Measurements from ENCODE around the gene UTP4. TPM values are rescaled to one million over a fixed set of nuclear protein-coding genes. Genes with fewer than 3 reads are reported as not detected.
"Not testable (repeated sequence)": the region's sequence is repeated elsewhere in the genome, so short reads cannot be mapped to it uniquely, and the experiment has no call there.

Gene UTP4
- total RNA-seq, 1 donor from 2014 or later, result 117 TPM

- Mint-ChIP-seq H3K4me3 (no peak overlapping the region), H3K36me3 (ENCODE audit: low read depth) (peaks cover 46% of the 10 kb centered on the region), H3K9me3 (no peaks in the 10 kb centered on the region), H3K27me3 (ENCODE audit: insufficient read depth) (no peaks in the 10 kb centered on the region), H3K27ac (no peak overlapping the region), H3K4me1 (ENCODE audit: low read depth) (no peaks in the 10 kb centered on the region)
- DNase-seq (ENCODE audit: low spot score), result no peak
- intact Hi-C loops (cut with micrococcal nuclease), result no loop called here
Measured at GRCh38 chr16:69145658-69146057, 13.2 kb downstream of the UTP4 start.

GRCh38 chr16:69149621-69150020 is 17.2 kb downstream of the UTP4 start:
- not testable (repeated sequence) for H3K4me3 Mint-ChIP-seq; H3K9me3 Mint-ChIP-seq; DNase-seq (ENCODE audit: low spot score); H3K27ac Mint-ChIP-seq; H3K27me3 Mint-ChIP-seq (ENCODE audit: insufficient read depth); H3K4me1 Mint-ChIP-seq (ENCODE audit: low read depth)
- peaks cover 34% of the 10 kb centered on the region for H3K36me3 Mint-ChIP-seq (ENCODE audit: low read depth)
- intact Hi-C loops (cut with micrococcal nuclease), result loop anchor here (1.0 to 5.0 kb wide), 2 partner anchors 38 to 138 kb away; partner anchors contain the start of gene SNTB2

- intact Hi-C loops (cut with micrococcal nuclease), result loop anchor here (1.0 to 5.0 kb wide), 2 partner anchors 37 to 137 kb away; partner anchors contain the start of gene SNTB2
- no peaks in the 10 kb centered on the region for H3K27me3 Mint-ChIP-seq (ENCODE audit: insufficient read depth)
- H3K9me3 Mint-ChIP-seq, result no peaks in the 10 kb centered on the region
- H3K4me1 Mint-ChIP-seq (ENCODE audit: low read depth), result no peaks in the 10 kb centered on the region
- peak; percentile 34 for DNase-seq (ENCODE audit: low spot score)
- H3K4me3 Mint-ChIP-seq, result no peak overlapping the region
- no peak overlapping the region for H3K27ac Mint-ChIP-seq
- peaks cover 35% of the 10 kb centered on the region for H3K36me3 Mint-ChIP-seq (ENCODE audit: low read depth)
Measured at GRCh38 chr16:69150146-69150865, 17.9 kb downstream of the UTP4 start.

- H3K36me3 Mint-ChIP-seq (ENCODE audit: low read depth), result peaks cover 59% of the 10 kb centered on the region
- peak overlapping the region; percentile 69 for H3K27ac Mint-ChIP-seq
- no peaks in the 10 kb centered on the region for H3K9me3 Mint-ChIP-seq
Measured at GRCh38 chr16:69157196-69157595, 24.7 kb downstream of the UTP4 start.

GRCh38 chr16:69160192-69160591 is 27.7 kb downstream of the UTP4 start:
- Mint-ChIP-seq H3K27me3 (ENCODE audit: insufficient read depth) (no peaks in the 10 kb centered on the region), H3K27ac (peak overlapping the region; percentile 29), H3K4me3 (no peak overlapping the region), H3K36me3 (ENCODE audit: low read depth) (peaks cover 61% of the 10 kb centered on the region), H3K4me1 (ENCODE audit: low read depth) (peaks cover 17% of the 10 kb centered on the region), H3K9me3 (no peaks in the 10 kb centered on the region)
- no peak for DNase-seq (ENCODE audit: low spot score)
- intact Hi-C loops (cut with micrococcal nuclease), result loop anchor here (10.0 kb wide), 1 partner anchor 405 kb away; the partner anchor contains the start of gene NFAT5

More at GRCh38 chr16:69157196-69157595, 24.7 kb downstream of the UTP4 start:
- H3K27me3 Mint-ChIP-seq (ENCODE audit: insufficient read depth), result no peaks in the 10 kb centered on the region
- DNase-seq (ENCODE audit: low spot score), result no peak
- H3K4me3 Mint-ChIP-seq, result peak overlapping the region; percentile 6
- intact Hi-C loops (cut with micrococcal nuclease), result no loop called here
- peaks cover 15% of the 10 kb centered on the region for H3K4me1 Mint-ChIP-seq (ENCODE audit: low read depth)

GRCh38 chr16:69165584-69165983 is 33.1 kb downstream of the UTP4 start:
- peaks cover 70% of the 10 kb centered on the region for H3K36me3 Mint-ChIP-seq (ENCODE audit: low read depth)
- no peak for DNase-seq (ENCODE audit: low spot score)
- H3K9me3 Mint-ChIP-seq, result no peaks in the 10 kb centered on the region
- peaks cover 42% of the 10 kb centered on the region for H3K4me1 Mint-ChIP-seq (ENCODE audit: low read depth)
- H3K27ac Mint-ChIP-seq, result peak overlapping the region; percentile 89
- intact Hi-C loops (cut with micrococcal nuclease), result loop anchor here (5.0 to 10.0 kb wide), 2 partner anchors 122 to 399 kb away; partner anchors contain the start of gene NFAT5
- H3K4me3 Mint-ChIP-seq, result peak overlapping the region; percentile 40
- no peaks in the 10 kb centered on the region for H3K27me3 Mint-ChIP-seq (ENCODE audit: insufficient read depth)

- peaks cover 66% of the 10 kb centered on the region for H3K36me3 Mint-ChIP-seq (ENCODE audit: low read depth)
- intact Hi-C loops (cut with micrococcal nuclease), result loop anchor here (1.0 to 10.0 kb wide), 8 partner anchors 20 to 410 kb away; partner anchors contain the start of genes CHTF8, COG8, NFAT5 and NIP7
Measured at GRCh38 chr16:69166221-69166833, 33.9 kb downstream of the UTP4 start.

GRCh38 chr16:69166946-69167930 is 34.8 kb downstream of the UTP4 start:
- intact Hi-C loops (cut with micrococcal nuclease), result loop anchor here (1.0 to 10.0 kb wide), 8 partner anchors 19 to 411 kb away; partner anchors contain the start of genes CHTF8, COG8, NFAT5 and NIP7
- Mint-ChIP-seq H3K9me3 (no peaks in the 10 kb centered on the region), H3K4me3 (peak overlapping the region; percentile 69), H3K27ac (peak overlapping the region; percentile 89), H3K36me3 (ENCODE audit: low read depth) (peaks cover 63% of the 10 kb centered on the region), H3K27me3 (ENCODE audit: insufficient read depth) (no peaks in the 10 kb centered on the region), H3K4me1 (ENCODE audit: low read depth) (peaks cover 55% of the 10 kb centered on the region)
- no peak for DNase-seq (ENCODE audit: low spot score)

More at GRCh38 chr16:69166221-69166833, 33.9 kb downstream of the UTP4 start:
- H3K9me3 Mint-ChIP-seq, result no peaks in the 10 kb centered on the region
- H3K4me3 Mint-ChIP-seq, result peak overlapping the region; percentile 69
- peak; percentile 46 for DNase-seq (ENCODE audit: low spot score)
- peak overlapping the region; percentile 89 for H3K27ac Mint-ChIP-seq
- no peaks in the 10 kb centered on the region for H3K27me3 Mint-ChIP-seq (ENCODE audit: insufficient read depth)
- H3K4me1 Mint-ChIP-seq (ENCODE audit: low read depth), result peaks cover 49% of the 10 kb centered on the region

GRCh38 chr16:69169051-69169450 is 36.6 kb downstream of the UTP4 start:
- DNase-seq (ENCODE audit: low spot score), result no peak
- peaks cover 56% of the 10 kb centered on the region for H3K36me3 Mint-ChIP-seq (ENCODE audit: low read depth)
- intact Hi-C loops (cut with micrococcal nuclease), result loop anchor here (5.0 to 10.0 kb wide), 2 partner anchors 118 to 396 kb away; partner anchors contain the start of gene NFAT5
- no peaks in the 10 kb centered on the region for H3K27me3 Mint-ChIP-seq (ENCODE audit: insufficient read depth)
- no peak overlapping the region for H3K27ac Mint-ChIP-seq
- H3K4me1 Mint-ChIP-seq (ENCODE audit: low read depth), result peaks cover 62% of the 10 kb centered on the region
- no peak overlapping the region for H3K4me3 Mint-ChIP-seq
- no peaks in the 10 kb centered on the region for H3K9me3 Mint-ChIP-seq

GRCh38 chr16:69169607-69170352 is 37.3 kb downstream of the UTP4 start:
- Mint-ChIP-seq H3K27me3 (ENCODE audit: insufficient read depth) (no peaks in the 10 kb centered on the region), H3K27ac (peak overlapping the region; percentile 2), H3K9me3 (no peaks in the 10 kb centered on the region), H3K36me3 (ENCODE audit: low read depth) (peaks cover 54% of the 10 kb centered on the region), H3K4me3 (peak overlapping the region; percentile 55), H3K4me1 (ENCODE audit: low read depth) (peaks cover 62% of the 10 kb centered on the region)
- no peak for DNase-seq (ENCODE audit: low spot score)
- intact Hi-C loops (cut with micrococcal nuclease), result loop anchor here (5.0 to 10.0 kb wide), 2 partner anchors 118 to 395 kb away; partner anchors contain the start of gene NFAT5

GRCh38 chr16:69171325-69172084 is 39.1 kb downstream of the UTP4 start:
- intact Hi-C loops (cut with micrococcal nuclease), result no loop called here
- Mint-ChIP-seq H3K9me3 (no peaks in the 10 kb centered on the region), H3K4me3 (no peak overlapping the region), H3K36me3 (ENCODE audit: low read depth) (peaks cover 43% of the 10 kb centered on the region), H3K4me1 (ENCODE audit: low read depth) (peaks cover 47% of the 10 kb centered on the region), H3K27me3 (ENCODE audit: insufficient read depth) (no peaks in the 10 kb centered on the region), H3K27ac (no peak overlapping the region)
- no peak for DNase-seq (ENCODE audit: low spot score)
